ENCODE measurements around the gene FFAR2.
"Not testable (repeated sequence)": the region's sequence is repeated elsewhere in the genome, so short reads cannot be mapped to it uniquely, and the experiment has no call there.

DNA sequence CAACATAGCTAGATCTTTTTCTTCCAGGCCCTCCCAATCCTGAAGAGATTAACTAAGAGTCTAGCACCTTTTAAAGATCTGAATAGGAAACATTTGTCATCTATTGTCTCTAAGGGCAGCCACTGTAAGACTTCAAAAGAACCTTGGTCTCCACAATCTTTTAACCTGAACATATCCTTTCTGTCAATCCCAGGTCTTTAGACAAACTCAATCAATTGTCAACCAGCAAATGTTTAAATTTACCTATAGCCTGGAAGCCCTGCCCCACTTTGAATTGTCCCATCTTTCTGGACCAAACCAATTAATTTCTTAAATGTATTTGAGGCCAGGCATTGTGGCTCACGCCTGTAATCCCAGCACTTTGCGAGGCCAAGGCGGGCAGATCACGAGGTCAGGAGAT lies 23.0 kb downstream of the FFAR2 start:
- TF ChIP-seq, protein P1, sequence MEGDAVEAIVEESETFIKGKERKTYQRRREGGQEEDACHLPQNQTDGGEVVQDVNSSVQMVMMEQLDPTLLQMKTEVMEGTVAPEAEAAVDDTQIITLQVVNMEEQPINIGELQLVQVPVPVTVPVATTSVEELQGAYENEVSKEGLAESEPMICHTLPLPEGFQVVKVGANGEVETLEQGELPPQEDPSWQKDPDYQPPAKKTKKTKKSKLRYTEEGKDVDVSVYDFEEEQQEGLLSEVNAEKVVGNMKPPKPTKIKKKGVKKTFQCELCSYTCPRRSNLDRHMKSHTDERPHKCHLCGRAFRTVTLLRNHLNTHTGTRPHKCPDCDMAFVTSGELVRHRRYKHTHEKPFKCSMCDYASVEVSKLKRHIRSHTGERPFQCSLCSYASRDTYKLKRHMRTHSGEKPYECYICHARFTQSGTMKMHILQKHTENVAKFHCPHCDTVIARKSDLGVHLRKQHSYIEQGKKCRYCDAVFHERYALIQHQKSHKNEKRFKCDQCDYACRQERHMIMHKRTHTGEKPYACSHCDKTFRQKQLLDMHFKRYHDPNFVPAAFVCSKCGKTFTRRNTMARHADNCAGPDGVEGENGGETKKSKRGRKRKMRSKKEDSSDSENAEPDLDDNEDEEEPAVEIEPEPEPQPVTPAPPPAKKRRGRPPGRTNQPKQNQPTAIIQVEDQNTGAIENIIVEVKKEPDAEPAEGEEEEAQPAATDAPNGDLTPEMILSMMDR (IDR thresholded peaks at IDR 0.05): not testable (repeated sequence)
- not testable (repeated sequence) for TF ChIP-seq POLR2A (IDR thresholded peaks at IDR 0.05)
